Glomerular endothelial cell (primary cell): Measurements from ENCODE around the gene ZNF534. TPM values are rescaled to one million over a fixed set of nuclear protein-coding genes. Genes with fewer than 3 reads are reported as not detected.
"Not testable (repeated sequence)": the region's sequence is repeated elsewhere in the genome, so short reads cannot be mapped to it uniquely, and the experiment has no call there.

Experiments used
- DNase-seq: peaks from one replicate; pipeline ENCODE4 v3.0.0-alpha.2; 2011; ENCODE audit warnings: low read depth, low spot score; ENCODE audit errors: extremely low read depth
- total RNA-seq: library from RNA; depleted of rRNA; stranded (reverse); fragments of >200 nt; gene quantifications from 2 replicates; pipeline ENCODE4 v1.2.3, GENCODE V29; 2015

Gene ZNF534
- not detected in 2 replicates for total RNA-seq

DNA sequence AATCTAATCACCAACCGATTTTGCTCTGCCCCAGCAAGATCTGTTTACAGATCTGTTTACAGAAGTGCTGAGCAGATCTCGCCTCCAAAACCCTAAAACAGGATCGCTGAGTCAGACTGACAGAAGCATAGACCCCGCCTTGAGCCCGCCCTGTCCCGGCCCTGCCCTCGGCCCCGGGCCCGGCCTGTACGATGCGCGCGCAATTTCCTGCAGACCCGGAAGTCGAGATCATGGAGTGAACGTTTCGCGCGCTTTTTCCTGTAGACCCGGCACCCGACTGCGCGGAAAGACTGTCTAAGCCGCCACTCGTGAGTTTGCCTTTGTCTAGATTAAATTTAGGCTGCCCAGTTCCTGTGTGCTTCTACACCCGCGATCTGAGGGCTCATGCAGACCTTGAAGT, at the start of gene ZNF534:
TSS of gene ZNF534 (plus strand) at position 212 of the 400 bp plus-strand sequence. CDS start 2,327 bp downstream, outside the sequence.
- no peak for DNase-seq

DNA sequence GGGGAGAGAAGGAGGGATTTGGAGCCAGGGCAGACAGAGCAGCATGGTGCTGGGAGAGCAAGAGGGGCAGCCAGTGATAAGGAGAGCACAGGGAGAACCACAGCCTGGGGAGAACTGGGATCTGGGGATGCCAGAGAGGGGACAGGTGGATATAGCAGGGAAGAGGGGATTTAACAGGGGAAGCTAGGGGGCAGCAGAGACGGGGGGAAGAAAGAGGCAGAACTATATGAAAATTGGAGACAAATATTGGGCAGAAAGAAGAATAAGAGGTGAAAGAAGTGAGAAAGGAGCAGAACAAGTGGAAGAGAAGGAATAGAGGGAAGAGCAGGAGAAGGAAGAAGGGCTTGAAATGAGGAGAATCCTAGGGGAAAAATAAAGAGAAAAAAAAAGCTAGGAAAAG, 37.8 kb upstream of the ZNF534 start:
- no peak for DNase-seq

DNA sequence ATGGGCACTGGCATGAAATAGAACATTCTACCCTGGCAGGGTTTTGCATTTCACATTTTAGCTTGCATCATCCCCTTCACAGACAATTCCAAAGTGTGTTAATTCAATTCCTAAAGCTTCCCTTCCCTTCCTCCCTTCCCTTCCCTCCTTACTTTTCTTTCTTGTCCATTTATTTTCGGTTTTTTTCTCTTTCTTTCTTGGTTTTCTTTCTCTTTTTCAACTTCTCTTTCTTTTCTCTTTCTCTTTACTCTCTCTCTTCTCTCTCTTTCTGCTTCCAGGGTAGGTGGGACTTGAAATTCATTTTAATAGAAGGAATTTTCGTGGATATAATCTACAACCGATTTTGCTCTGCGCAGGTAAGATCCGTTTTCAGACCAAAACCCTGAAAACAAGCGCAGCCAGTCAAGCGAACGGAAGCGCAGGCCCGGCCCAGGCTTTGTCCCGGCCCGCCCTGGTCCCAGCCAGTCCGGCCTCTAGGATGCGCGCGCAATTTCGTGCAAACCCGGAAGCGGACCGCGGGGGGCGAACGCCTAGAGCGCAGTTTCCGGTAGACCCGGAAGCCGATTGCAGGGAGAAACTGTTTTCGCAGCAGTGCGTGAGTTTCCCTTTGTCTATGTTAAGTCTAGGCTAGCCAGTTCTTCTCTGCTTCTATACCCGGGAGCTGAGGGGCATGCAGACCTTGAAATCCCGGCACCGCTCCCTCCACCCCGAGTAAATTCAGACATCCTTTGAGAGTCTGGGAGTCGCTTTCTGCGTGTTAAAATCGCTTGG, 31.5 kb upstream of the ZNF534 start, which contains the start of gene ZNF528:
TSS of gene ZNF528 (plus strand) at position 540 of the 771 bp plus-strand sequence. CDS start 4,165 bp downstream, outside the sequence.
- DNase-seq: peak; percentile 48

DNA sequence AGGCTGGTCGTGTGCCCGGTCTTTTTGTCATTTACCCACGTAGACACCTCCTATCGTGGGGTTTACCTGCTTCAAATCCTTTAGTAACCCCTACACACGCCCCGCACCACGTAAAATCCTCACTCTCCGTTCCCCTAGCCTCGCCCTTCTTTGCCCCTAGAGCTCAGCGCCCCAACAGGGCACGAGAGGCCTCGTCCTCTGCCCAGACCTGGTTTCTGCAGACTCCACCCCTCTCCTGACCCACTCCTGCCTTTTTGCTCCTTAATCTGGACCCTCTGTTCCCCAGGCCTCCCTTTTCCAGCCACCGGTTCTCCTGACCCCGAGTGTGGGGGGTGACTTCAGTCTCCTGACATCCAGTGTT, 30.9 kb upstream of the ZNF534 start:
- no peak for DNase-seq

DNA sequence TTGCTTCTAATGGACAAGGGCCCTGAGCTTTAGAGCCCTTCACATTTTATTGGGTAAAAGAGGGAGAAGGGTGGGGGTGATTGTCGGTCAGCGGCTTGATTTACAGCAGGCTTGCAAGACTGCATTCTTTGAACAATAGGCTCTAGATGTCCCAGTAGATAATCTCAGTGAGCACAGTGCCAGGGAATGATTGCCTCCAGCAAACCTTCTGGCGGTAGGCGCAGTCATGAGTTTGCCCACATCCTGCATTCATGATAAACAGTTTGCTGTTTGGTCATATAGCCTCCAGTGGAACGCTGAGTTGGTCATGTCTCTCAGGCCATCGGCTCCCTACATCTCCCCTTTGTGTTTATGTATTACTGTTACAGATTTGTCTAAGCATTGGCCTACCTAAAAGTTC, 18.7 kb upstream of the ZNF534 start:
- DNase-seq: no peak

DNA sequence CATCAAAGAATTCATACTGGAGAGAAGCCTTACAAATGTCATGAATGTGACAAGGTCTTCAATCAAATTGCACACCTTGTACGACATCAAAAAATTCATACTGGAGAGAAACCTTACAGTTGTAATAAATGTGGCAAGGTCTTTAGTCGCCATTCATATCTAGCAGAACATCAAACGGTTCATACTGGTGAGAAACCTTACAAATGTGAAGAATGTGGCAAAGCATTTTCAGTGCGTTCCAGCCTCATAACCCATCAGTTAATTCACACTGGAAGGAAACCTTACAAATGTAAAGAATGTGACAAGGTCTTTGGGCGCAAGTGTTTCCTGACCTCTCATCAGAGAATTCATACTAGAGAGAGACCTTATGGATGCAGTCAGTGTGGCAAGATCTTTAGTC, 13.2 kb upstream of the ZNF534 start:
- no peak for DNase-seq

DNA sequence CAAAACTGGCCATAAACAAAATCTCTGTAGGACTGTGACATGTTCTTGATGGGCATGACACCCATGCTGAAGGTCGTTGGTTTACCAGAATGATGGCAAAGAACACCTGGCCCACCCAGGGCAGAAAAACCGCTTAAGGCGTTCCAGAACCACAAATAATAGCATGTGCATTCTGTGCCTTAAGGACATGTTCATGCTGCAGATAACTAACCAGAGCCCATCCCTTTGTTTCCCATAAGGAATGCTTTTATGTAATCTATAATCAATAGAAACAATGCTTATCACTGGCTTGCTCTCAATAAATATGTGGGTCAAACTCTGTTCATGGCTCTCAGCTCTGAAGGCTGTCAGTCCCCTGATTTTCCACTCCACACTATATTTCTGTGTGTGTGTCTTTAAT, 13.2 kb downstream of the ZNF534 start:
- no peak for DNase-seq

DNA sequence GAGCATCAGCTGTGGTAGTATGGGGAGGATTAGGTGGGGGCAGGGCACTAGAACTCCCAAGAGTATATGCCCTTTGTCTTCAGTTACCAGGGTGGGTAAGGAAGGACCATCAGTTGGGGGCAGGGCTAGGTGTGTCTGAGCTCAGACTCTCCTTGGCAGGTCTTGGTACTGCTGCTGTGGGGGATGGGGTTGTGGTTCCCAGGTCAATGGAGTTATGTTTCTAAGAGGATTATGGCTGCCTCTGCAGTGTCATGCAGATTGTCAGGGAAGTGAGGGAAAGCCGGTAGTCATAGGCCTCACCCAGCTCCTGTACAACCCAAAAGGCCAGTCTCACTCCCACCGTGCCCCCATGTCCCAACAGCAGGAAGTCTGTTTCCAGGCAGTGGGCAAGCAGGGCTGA, 15.6 kb downstream of the ZNF534 start:
- DNase-seq: no peak

DNA sequence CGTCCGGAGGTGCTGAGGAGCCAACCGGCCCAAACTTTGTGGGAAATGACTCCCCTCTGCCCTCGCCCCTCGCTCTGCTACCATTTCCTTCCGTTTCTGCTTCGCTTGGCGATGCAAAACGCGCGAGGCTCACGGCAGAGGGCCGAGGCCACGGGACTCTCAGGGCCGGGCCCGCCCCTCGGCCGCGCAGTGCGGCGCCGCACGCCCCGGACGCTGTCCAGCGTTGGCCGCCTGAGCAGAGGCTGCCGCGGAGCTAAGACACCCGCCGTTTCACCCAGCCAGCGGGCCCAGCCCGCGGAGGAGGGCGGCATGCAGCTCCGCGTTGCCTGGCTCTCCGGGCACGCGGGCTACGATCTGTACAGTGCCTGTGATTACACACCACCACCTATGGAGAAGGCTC, 22.3 kb downstream of the ZNF534 start:
- no peak for DNase-seq

DNA sequence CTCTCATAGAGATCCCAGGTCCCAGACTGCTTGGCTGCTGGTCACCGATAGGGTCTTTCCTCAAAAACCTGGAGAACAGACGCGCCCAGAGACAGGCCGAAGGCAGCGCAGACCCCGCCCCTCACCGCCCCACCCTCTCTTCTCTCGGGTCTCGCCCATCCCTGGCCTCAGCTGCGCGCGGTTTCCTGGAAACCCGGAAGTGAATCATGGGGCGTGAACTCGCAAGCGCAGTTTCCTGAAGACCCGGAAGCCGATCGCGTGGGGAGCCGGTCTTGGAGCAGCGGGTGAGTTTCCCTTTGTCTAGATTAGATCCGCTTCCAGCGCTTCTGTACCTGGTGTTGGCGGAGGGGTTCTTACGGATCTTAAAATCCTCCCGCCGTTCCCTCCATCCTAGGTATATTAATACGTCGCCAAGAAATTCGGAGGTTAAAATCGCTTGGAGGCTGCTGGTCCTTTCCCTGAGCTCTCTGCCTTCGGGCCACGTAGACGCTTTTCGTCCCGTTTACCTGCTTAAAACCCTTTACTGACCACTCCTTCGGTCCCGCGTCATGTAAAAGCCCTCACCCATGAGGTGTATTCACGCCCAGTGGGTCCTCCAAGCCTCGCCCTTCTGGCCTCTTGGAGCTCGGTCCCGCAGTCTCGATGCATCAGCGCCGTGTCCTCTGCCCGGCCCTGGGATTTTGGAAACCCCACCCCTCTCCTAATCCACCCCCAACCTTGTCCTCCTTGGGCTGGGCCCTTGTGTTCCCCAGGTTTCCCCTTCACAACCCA, 24.6 kb downstream of the ZNF534 start, which contains the start of gene ZNF578:
TSS of gene ZNF578 (plus strand) at position 230 of the 771 bp plus-strand sequence. CDS start 48,293 bp downstream, outside the sequence.
- DNase-seq: no peak

DNA sequence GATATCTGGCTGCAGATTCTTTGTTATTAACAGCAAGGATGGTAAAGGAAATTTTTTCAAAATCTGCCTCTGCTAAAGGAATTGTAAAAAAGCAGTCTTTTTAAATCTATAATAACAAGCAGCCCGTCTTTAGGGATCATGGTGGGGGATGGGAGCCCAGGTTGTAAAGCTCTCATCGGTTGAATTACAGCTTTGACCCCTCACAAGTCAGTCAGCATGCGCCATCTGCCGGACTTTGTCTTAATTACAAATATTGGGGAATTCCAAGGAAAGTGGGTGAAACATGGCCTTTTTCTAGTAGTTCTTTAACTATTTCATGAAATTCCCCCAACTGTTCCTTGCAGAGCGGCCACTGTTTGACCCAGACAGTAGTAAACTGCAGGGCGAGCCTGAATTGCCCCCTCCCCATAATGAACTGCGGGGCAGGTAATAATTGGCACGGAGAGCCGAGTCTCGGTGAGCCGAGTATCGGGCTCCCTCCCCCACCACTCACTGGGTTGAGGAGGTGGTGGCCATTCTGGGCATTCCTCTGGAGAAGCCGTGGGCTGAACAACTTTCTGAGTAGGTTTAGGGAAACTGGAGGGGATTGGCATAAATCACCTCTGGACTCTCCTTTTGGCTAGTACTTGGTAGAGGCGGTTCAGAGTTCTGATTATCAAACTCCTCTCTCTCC, 36.0 kb downstream of the ZNF534 start:
- no peak for DNase-seq

DNA sequence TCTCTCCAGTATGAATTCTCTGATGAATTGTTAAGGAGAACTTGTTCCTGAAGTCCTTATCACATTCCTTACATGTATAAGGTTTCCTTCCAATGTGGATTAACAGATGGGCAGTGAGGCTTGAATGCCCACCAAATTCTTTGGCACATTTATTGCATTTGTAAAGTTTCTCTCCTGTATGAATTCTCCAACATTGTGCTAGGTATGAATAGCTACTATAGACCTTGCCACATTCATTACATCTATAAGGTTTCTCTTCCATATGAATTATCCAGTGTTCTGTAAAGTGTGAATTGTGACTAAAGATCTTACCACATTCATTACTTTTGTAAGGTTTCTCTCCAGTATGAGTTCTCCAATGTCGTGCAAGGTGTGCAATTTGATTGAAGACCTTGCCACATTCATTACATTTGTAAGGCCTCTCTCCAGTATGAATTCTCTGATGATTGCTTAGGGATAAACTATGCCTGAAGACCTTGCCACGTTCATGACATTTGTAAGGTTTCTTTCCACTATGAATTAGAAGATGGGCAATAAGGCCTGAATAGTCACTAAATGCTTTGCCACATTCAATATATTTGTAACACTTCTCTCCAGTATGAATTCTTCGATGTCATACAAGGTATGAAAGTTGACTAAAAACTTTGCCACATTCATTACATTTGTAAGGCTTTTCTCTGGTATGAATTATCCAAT, 44.9 kb downstream of the ZNF534 start:
- no peak for DNase-seq

DNA sequence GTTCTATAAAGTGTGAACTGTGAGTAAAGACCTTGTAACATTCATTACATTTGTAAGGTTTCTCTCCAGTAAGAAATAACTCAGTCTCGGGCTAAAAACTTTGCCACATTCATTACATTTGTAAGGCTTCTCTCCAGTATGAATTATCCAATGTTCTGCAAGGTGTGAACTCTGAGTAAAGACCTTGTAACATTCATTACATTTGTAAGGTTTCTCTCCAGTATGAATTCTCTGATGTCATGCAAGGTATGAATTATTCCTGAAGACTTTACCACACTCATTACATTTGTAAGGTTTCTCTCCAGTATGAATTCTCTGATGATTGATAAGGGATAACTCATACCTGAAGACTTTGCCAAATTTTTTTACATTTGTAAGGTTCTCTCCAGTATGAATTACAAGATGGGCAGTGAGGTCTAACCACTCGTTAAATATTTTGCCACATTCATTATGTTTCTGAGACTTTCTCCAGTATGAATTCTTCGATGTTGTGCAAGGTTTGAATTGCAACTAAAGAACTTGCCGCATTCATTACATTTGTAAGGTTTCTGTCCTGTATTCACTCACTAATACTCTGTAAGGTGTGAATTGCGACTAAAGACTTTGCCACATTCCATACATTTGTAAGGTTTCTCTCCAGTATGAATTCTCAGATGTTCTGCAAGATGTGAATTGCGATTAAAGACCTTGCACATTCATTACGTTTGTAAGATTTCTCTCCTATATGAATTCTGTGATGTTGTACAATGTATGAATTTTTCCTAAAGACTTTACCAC, 45.6 kb downstream of the ZNF534 start:
- no peak for DNase-seq

DNA sequence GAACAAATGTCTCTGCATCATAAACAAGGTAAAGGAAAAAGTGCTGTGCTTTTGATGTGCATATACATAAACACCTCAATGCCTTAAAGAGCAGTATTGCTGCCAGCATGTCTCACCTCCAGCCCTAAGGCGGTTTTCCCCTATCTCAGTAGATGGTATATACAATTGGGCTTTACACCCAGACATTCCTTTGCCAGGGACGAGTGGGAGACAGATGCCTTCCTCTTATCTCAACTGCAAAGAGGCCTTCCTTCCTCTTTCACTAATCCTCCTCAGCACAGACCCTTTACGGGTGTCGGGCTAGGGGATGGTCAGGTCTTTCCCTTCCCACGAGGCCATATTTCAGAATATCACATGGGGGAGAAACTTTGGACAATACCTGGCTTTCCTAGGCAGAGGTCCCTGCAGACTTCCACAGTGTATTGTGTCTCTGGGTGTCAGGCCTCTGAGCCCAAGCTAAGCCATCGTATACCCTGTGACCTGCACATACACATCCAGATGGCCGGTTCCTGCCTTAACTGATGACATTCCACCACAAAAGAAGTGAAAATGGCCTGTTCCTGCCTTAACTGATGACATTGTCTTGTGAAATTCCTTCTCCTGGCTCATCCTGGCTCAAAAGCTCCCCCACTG, 55.3 kb downstream of the ZNF534 start:
- not testable (repeated sequence) for DNase-seq

DNA sequence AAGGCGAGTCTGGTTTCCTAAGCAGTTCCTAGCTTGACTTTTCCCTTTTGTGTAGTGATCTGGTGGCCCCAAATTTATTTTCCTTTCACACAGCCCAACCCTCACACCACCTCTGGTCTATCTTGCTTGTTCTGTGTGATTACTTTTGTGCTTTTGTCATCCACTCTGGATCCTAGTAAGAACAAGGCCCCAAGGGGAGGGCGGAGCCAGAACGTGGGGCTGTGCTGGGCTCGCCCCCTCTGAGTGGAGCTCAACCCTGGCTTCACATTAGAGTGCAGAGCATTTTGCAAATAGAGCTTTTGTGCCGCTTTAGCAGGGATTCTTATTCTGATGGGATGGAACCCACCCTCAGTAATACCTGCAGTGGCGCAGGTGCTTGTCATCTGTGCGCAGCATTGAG, 56.1 kb downstream of the ZNF534 start:
- not testable (repeated sequence) for DNase-seq

DNA sequence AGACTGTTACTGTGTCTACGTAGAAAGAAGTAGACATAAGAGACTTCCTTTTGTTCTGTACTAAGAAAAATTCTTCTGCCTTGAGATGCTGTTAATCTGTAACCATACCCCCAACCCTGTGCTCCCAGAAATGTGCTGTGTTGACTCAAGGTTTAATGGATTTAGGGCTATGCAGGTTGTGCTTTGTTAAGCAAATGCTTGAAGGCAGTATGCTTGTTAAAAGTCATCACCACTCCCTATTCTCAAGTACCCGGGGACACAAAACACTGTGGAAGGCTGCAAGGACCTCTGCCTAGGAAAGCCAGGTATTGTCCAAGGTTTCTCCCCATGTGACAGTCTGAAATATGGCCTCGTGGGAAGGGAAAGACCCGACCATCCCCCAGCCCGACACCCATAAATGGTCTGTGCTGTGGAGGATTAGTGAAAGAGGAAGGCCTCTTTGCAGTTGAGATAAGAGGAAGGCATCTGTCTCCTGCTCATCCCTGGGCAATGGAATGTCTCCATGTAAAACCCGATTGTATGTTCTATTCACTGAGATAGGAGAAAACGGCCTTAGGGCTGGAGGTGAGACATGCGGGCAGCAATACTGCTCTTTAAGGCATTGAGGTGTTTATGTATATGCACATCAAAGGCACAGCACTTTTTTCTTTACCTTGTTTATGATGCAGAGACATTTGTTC, 56.8 kb downstream of the ZNF534 start:
- not testable (repeated sequence) for DNase-seq

DNA sequence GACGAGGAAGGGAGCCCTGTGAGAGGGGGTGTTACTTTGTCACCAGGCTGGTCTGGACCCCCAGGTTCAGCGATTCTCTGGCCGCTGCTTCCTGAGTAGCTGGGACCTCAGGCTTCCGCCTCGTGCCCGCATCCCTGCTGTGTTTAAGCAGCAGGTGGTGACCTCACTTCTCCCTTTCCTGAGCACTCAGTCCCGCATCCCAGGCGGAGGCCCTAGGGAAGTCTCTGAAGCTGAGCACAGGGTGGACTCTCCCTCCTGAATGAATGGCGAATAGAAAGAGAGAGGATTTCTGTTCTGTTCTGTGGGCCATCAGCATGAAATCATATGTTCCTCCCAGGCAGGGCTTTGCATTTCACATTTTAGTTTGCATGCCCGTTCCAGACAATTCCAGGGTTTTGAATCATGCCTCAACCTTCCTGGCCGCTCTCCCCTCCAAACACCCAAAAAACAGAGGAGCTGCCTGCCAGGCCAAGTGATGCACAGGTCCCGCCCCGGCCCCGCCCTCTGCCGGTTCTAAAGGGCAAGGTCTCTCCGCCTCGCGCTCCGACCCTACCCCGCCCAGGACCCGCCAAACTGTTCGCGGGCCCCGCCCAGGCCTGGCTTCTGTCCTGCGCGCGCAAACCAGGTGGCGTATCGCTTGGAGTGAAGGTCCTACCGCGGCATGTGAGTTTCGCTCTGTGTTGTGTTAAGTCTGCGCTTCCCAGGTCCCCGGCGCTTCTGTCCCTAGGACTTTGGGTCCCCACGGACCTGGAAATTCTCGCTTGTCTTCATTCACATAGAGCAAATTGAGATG, 63.4 kb downstream of the ZNF534 start:
- DNase-seq: no peak

DNA sequence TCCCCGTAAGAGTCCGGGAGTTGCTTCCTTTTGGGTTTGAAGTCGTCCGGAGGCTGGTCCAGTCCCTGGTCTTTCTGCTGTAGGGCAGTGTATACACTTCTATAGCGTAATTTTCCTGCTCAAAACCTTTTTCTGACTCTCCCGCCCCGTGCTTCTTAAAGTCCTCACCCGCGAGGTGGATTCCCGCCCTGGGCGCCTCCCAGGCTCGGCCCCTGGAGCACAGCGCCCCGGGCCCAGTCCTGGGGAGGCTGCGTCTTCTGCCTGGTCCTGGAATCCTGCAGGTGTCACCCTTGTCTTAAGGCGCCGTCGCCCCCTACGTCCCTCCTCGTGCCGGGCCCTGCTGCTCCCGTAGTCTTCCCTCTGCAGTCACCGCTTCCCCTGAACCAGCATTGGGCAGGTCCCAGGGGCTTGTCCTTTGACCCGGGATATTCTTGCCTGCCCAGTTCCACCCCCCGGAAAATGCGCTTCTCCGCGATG, 64.1 kb downstream of the ZNF534 start:
- no peak for DNase-seq
